GF-D8 (cell line): ENCODE measurements around the gene PSD.
A peak's percentile ranks its signal among the peaks of the same experiment; 100 is the strongest.
"Not testable (repeated sequence)": the region's sequence is repeated elsewhere in the genome, so short reads cannot be mapped to it uniquely, and the experiment has no call there.

Source experiments
- DNase-seq: peaks from one replicate; lab custom pipeline; 2025; lab: John Stamatoyannopoulos, UW

PSD gene

DNA sequence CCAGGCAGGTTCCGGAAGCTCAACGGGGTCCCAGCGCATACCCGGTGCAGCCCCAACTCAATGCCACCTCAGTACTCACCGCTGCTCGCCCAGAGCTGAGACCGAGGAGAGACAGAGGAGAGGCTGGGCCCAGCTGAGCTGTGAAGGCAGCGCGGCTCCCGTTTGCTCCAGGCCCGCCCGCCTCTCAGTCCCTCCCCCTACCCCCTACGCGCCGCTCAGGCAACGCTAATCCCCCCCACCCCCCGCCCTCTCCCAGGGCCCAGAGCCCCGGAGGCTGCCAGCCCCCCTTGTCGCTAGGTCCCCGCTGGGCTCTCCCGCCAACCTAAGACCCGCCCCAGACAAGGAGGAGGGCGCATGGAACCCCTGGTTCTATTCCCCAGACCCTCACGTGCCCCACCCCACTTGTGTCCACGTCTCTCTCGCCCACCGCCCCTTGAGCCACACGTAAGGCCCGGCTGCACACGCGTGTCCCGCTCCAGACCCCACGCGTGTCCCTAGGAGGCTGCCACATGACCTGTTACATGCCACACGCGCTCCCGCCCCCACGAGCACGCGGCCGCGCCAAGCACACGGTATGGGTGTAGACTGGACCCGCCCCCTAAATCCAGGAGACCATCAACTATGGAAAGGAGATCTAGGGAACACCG is at the start of gene PSD:
TSS of gene PSD (minus strand) at position 164 of the 647 bp plus-strand sequence. CDS start 1,747 bp downstream, outside the sequence.
- no peak for DNase-seq

DNA sequence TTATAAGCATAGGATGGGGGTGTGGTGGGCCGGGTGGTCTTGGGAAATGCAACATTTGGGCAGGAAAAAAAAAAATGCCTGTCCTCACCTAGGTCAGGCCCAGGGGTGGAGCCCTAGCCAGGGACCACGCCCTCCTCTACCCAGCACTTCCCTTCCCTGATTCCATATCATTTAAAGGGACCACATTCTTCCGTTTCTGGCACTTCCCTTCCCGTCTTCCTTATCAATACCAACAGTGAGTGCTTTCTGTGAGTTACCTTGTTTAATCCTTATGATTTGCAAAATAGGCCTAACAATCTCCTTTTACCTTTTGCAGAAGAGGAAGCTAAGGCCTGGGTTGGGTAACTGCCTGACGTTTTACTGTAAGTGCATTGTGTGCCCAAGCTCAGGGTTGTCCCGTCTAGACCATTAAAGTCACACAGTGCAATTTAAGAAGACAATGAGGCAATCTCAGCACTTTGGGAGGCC is 49.4 kb upstream of the PSD start:
- peak; percentile 45 for DNase-seq

DNA sequence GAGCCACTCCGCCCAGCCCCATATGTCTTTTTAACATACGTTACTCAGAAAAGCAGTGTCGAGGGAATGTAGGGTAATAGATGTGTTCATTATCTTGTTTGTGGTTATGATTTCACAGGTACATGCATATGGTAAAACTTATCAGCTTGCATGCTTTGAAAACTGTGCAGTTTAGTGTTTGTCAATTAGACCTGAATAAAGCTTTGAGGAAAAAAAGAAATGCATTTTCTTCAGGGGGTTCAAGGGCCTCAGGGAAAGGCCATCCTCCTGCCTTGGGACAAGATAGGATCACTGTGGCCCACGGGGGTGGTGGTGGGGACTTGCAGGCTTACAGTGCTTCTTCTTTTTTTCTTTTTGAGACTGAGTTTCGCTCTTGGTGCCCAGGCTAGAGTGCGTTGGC is 48.7 kb upstream of the PSD start:
- no peak for DNase-seq

- DNase-seq = no peak
Observed at GRCh38 chr10:102465466-102465865, 46.9 kb upstream of the PSD start.

DNA sequence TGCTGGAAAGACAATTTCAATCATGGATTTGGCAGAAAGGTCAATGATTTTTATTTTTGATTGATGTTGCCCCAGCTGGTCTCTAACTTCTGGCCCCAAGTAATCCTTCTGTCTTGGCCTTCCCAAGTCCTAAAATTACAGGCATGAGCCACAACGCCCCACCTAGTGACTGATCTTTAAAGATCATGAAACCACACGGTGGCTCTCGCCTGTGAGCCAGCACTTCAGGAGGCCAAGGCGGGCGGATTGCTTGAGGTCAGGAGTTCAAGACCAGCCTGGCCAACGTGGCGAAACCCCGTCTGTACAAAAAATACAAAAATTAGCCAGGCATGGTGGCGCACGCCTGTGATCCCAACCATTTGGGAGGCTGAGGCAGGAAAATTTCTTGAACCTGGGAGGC is 45.4 kb upstream of the PSD start:
- no peak for DNase-seq

DNA sequence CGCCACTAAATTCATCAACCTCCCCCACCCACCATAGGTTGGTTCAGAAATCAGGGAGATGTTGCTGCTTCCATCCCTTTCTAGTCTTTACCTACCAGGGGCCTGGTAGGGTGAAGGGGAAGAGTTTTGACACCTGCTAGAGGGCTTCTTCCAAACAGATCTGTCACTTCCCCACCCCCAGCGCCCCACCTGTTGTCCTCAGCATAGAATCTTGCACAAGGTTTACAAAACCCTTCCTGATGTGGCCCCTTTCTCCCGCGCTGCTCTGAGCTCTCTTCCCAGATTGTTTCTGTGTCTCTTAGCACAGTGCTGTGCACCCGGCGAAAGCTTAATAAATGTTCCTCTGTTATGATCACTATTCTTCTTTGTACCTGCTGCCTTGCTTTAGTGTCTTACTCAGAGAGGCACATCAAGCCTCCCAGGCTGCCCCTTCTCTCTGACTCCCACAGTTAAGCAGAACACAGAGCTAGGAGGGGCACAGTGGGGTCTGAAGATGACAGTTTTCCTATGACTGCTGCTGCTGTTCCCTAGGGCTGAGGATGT is 44.0 kb upstream of the PSD start:
- no peak for DNase-seq

DNA sequence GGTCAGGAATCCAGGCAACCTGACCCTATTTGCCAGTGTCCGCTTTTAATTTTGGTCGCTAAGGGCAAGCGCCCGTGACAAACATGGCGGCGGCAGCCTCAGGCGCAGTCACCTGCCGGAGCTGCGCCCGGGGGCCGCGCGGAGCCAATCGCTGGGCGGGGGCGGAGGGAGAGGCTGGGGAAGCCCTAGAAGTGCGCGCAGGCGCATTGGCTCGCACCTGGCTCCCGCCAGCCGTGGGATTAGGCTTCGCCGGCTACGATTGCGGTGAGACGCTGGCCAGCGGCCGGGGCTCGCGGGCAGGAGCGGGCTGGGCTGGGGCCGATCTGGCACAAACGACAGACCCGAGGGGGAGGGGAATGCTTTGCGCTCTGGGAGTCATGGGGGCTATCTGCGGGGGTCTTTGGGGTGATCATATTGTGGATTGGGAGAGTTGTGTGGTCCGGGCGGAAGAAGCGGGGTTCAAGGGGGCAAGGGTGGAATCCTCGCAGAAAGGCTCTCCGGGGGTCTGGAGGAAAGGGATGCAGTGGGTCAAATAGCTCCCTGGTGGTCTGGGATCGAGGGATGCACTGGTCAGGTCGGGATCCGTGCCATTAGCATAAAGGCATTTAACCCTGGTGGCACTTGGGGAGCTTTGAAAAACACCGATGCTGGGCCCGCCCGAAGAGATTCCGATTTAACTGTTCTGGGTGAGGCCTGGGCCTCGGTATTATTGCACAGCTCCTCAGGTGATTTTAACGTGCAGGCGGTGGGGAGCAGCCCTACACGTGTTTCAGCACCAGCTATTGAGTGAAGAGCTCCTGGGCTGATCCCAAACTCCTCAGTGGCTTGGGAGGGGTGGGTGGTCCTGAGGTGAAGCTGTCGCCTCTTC is 42.8 kb upstream of the PSD start:
- DNase-seq = peak; percentile 65

- no peak for DNase-seq
Observed at GRCh38 chr10:102460836-102461186, 42.2 kb upstream of the PSD start.

DNA sequence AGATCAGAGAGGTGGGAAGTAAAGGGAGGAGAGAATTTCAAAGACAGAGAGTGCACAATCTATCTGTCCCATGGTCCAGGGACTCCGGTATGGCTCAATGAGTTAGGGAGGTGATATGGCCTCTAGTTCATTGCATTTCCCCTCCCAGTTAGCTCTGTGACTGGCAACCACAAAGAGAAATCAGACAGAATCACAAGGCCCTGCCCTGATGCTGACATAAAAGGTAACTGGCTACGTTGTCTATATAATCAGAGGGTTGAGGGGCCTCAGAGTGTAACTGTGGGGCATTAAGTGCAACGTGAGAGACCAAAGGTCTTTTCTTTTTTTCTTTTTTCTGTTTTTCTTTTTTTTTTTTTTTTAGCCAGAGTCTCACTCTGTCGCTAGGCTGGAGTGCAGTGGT is 40.1 kb upstream of the PSD start:
- no peak for DNase-seq

DNA sequence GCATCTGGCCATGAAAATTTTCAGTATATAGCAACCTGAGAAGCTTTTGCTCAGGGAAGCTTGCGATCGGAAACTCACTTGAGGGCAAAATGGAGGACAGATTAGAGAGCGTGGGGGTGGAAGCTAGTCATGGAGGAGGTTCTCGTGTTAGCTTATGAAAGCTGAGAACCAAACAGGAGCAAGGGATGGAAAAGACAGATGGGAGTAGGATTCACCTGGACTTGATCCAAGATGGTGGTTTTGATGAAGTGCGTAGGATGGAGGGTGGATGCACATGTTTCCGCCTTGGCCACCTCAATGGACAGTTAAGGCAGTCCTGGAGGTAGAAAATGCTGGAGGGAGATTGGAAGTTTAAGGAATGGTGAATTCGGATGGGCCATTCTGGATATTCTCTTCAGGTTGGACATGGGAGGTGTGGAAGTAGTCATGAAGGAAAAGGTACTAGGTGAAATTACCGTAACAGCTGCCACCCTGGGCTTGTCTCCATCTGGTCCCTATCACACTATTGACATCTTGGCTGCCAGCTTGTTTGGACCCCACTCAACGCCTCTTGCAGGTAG is 39.1 kb upstream of the PSD start:
- no peak for DNase-seq

DNA sequence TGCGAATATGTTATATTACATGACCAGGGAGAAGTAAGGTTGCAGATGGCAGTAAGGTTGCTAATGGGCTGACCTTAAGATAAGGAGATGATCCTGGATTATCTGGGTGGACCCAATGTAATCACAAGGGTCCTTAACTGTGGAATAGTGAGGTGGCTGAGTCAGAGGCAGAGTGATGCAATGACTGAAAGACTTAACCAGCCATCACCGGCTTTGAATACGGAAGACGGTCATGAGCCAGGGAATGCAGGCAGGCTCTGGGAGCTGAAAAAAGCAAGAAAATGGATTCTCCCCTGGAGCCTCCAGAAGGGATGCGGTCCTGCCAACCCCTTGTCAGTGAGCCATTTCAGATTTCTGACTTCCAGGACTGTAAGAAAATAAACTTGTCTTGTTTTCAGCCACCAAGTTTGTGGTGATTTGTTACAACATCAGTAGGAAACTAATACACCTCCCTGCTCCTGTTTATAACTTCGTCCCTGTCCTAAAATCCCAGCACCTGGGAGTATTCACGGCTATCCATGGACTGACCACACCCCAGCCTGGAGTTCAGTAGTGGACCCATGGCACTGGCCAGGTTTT is 37.4 kb upstream of the PSD start:
- no peak for DNase-seq

- DNase-seq = not testable (repeated sequence)
Observed at GRCh38 chr10:102454662-102455487, 36.3 kb upstream of the PSD start.

DNA sequence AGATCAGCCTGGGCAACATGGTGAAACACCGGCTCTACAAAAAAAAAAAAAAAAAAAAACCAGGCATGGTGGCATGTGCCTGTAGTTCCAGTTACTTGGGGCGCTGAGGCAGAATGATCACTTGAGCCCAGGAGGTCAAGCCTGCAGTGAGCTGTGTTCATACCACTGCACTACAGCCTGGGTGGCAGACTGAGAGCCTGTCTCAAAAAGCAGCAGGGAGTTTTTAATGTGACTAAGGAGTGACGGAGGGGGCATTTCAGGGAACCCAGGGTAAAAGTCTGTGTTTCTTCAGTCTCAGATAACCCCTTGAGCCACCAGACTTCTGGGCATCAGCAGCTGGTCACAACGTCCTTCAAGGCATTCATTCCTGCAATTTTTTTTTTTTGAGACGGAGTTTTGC is 34.9 kb upstream of the PSD start:
- no peak for DNase-seq

GRCh38 chr10:102452672-102453340 is 34.2 kb upstream of the PSD start:
- DNase-seq = peak; percentile 69

GRCh38 chr10:102451105-102451969 is 32.8 kb upstream of the PSD start, which contains the start of gene C10orf95:
Gene C10orf95 (minus strand): TSS chr10:102451543. CDS start chr10:102451093, 450 bp downstream.
- DNase-seq = no peak

- DNase-seq = peak; percentile 78
Observed at GRCh38 chr10:102450374-102451104, 32.0 kb upstream of the PSD start.

DNA sequence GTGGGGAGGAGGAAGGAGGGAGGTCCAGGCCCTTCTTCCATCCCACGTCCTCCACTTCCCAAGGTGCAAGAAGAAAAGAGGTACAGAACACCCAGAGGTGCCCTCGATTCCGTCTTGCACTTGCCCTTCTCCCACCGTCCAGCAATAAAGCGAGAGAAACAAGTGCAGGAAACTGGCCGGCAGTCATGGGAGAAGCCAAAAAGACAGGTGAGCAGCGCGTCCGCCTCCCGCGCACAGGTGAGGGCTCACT is 31.5 kb upstream of the PSD start:
- DNase-seq = no peak

- DNase-seq = peak; percentile 35
Observed at GRCh38 chr10:102449321-102450123, 30.9 kb upstream of the PSD start.

DNA sequence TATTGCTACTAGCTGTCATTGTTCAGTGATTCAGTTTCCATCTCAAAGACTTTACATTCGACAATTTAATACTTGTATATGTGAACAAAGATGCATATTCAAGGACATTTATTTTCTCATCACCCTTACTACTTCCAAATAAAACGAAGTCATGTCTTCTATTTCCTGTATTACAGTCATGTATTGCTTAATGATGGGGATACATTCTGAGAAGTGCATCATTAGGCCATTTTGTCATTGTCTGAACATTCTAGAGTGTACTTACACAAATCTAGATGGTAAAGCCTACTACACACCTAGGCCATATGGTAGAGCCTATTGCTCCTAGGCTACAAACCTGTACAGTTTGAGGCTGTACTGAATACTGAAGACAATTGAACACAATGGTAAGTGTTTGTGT is 26.3 kb upstream of the PSD start:
- no peak for DNase-seq
